ENCODE measurements around the gene PLAAT2.

DNA sequence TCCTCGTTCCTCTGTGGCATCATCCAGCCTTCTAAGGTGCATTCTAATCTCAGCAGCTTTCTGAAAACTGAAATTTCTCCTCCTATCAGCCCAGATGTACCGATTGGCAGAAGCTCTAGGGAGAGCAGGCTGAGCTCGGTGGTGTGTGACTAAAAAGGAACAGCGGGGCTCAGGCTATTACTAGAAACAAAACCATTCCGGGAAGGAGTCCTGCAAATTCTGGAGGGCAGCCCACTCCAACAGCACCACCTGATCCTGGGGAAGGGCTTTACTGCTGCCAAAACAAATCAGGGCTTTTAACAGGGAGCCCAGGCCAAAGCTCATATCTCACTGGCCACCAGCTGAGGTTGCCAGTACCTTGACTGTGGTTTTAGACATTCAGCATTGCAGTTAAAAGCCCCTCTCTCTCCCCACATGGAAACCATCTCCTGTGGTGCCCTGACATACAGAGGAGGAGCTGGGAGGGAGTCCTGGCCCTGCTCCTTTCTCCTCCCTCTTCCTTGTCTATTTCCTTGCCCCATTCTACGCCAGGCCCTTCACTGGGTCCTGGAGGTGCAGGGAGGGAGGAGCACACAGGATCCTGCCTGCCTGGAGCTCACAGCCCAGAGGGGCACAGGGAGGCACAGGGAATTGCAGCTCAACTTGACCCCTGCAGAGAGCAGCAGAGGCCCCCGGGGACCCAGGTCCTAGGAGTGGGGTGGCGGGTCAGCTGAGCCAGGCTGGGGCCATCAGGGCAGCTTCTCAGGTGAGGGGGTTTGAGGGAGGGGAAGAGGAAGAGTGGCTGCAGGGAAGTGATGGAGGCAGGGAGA lies 25.7 kb downstream of the PLAAT2 start:
- no peak for TF ChIP-seq POLR2A (IDR thresholded peaks at IDR 0.05)
- TF ChIP-seq, protein P1, sequence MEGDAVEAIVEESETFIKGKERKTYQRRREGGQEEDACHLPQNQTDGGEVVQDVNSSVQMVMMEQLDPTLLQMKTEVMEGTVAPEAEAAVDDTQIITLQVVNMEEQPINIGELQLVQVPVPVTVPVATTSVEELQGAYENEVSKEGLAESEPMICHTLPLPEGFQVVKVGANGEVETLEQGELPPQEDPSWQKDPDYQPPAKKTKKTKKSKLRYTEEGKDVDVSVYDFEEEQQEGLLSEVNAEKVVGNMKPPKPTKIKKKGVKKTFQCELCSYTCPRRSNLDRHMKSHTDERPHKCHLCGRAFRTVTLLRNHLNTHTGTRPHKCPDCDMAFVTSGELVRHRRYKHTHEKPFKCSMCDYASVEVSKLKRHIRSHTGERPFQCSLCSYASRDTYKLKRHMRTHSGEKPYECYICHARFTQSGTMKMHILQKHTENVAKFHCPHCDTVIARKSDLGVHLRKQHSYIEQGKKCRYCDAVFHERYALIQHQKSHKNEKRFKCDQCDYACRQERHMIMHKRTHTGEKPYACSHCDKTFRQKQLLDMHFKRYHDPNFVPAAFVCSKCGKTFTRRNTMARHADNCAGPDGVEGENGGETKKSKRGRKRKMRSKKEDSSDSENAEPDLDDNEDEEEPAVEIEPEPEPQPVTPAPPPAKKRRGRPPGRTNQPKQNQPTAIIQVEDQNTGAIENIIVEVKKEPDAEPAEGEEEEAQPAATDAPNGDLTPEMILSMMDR (IDR thresholded peaks at IDR 0.05), result no peak
- TF ChIP-seq EP300 (IDR thresholded peaks at IDR 0.05), result no peak

Data from stomach (tissue), 4 donors.